GM19463 (cell line): ENCODE measurements around the gene RAB34.
A peak's percentile ranks its signal among the peaks of the same experiment; 100 is the strongest.

ENCODE experiments used
- ATAC-seq: cut with Tn5 transposase; IDR thresholded peaks from one replicate; pipeline ENCODE4 v1.9.1; 2021; ENCODE audit warnings: mild to moderate bottlenecking, moderate library complexity; ENCODE audit not compliant: unreplicated experiment

Gene RAB34

GRCh38 chr17:28712705-28713415 is 4.8 kb downstream of the RAB34 start:
- no peak for ATAC-seq

GRCh38 chr17:28712032-28712704 is 5.5 kb downstream of the RAB34 start:
- ATAC-seq: no peak

GRCh38 chr17:28711723-28712031 is 6.0 kb downstream of the RAB34 start, which contains the start of gene PROCA1:
PROCA1 (minus strand) TSS chr17:28711888; CDS start chr17:28711660, 228 bp downstream.
- peak; percentile 17 for ATAC-seq

- ATAC-seq: peak; percentile 82
These were observed 6.6 kb downstream of the RAB34 start for GRCh38 chr17:28710861-28711722.

GRCh38 chr17:28707339-28707720 is 10.3 kb downstream of the RAB34 start:
- no peak for ATAC-seq

- no peak for ATAC-seq
These were observed 11.0 kb downstream of the RAB34 start for GRCh38 chr17:28706471-28707338.

GRCh38 chr17:28705728-28706334 is 11.8 kb downstream of the RAB34 start:
- ATAC-seq: no peak

GRCh38 chr17:28705074-28705659 is 12.5 kb downstream of the RAB34 start:
- ATAC-seq: no peak

GRCh38 chr17:28704219-28704858 is 13.3 kb downstream of the RAB34 start:
- no peak for ATAC-seq

- no peak for ATAC-seq
These were observed 14.0 kb downstream of the RAB34 start for GRCh38 chr17:28703552-28704218.

GRCh38 chr17:28702752-28703150 is 14.9 kb downstream of the RAB34 start:
- ATAC-seq: no peak

GRCh38 chr17:28702026-28702751 is 15.5 kb downstream of the RAB34 start:
- ATAC-seq: no peak

- no peak for ATAC-seq
These were observed 16.7 kb downstream of the RAB34 start for GRCh38 chr17:28700830-28701492.

- ATAC-seq: no peak
These were observed 17.4 kb downstream of the RAB34 start for GRCh38 chr17:28700278-28700677.

GRCh38 chr17:28698253-28698941 is 19.3 kb downstream of the RAB34 start:
- ATAC-seq: no peak

GRCh38 chr17:28693869-28694268 is 23.8 kb downstream of the RAB34 start:
- ATAC-seq: no peak

GRCh38 chr17:28689011-28689410 is 28.7 kb downstream of the RAB34 start:
- no peak for ATAC-seq
